Measurements from ENCODE around the gene CFAP77.

- TF ChIP-seq HDGF (IDR thresholded peaks at IDR 0.05; ENCODE audit: borderline replicate concordance): no peak
- TF ChIP-seq FOXM1 (IDR thresholded peaks at IDR 0.05; ENCODE audit: borderline replicate concordance): no peak
- TF ChIP-seq SUZ12 (IDR thresholded peaks at IDR 0.05): no peak
- TF ChIP-seq CTBP1 (IDR thresholded peaks at IDR 0.05; ENCODE audit: borderline replicate concordance): no peak
- no peak for TF ChIP-seq SP1 (IDR thresholded peaks at IDR 0.05)
- no peak for TF ChIP-seq L3MBTL2 (conservative IDR thresholded peaks at IDR 0.05)
- no peak for TF ChIP-seq TARDBP (IDR thresholded peaks at IDR 0.05)
- no peak for TF ChIP-seq FOXA1 (IDR thresholded peaks at IDR 0.05)
- TF ChIP-seq ARNT (IDR thresholded peaks at IDR 0.05): no peak
- TF ChIP-seq ELF4 (IDR thresholded peaks at IDR 0.05): no peak
These were observed 31.4 kb downstream of the CFAP77 start for GRCh38 chr9:132441404-132441803.

Data from HEK293T (cell line).